Measurements from ENCODE around the gene APMAP.

- TF ChIP-seq CTCF (IDR thresholded peaks at IDR 0.05; ENCODE audit: low read length) (no peak), EZH2 (optimal IDR thresholded peaks at IDR 0.05; ENCODE audit: low read depth, low read length) (no peak)
Measured at GRCh38 chr20:24937579-24937978, 55.0 kb downstream of the APMAP start.
